NCI-H345 (cell line): ENCODE data around the gene MCL1.
A peak's percentile ranks its signal among the peaks of the same experiment; 100 is the strongest.
"Not testable (repeated sequence)": the region's sequence is repeated elsewhere in the genome, so short reads cannot be mapped to it uniquely, and the experiment has no call there.

Experiments used
- DNase-seq: peaks from one replicate; lab custom pipeline; 2025; lab: John Stamatoyannopoulos, UW

The MCL1 gene

DNA sequence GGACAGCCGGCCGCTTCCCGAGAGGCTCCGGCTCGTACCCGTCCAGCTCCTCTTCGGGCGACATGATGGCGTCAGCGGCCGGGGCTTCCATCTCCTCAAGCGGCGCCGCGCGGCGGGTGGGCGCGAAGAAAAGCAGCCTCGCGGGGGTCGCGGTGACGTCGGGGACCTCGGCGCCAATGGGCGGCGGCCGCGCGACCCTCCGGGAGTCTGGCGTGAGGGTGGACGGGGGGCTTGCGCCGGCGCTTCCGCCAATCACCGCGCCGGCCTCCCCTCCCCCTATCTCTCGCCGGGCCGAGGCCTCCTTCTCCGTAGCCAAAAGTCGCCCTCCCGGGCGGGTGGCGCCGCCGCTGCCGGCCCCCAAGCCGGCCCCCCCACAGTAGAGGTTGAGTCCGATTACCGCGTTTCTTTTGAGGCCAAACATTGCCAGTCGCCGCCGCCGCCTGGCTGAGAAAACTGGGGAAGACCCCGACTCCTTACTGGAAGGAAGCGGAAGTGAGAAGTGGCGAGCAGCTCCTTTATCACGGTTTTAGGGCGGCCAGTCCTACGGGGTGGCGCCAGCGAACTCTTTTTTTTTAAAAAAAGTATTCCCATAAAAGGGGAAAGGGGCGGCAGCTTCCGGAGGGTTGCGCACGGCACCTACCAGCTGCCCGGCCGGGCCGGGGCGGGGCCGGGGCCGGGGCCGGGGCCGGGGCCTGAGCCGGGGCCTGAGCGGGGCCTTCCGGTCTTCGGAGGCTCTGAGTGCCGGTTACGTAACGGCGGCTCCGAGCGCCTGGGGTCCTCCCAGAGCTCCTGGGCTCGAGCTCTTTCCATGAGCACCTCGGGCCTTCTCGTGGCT lies at the start of gene MCL1:
Gene MCL1, minus strand, starts transcription at position 501 of the 835 bp plus-strand sequence. Its CDS starts 80 bp downstream, at position 421.
- peak; percentile 99 for DNase-seq

DNA sequence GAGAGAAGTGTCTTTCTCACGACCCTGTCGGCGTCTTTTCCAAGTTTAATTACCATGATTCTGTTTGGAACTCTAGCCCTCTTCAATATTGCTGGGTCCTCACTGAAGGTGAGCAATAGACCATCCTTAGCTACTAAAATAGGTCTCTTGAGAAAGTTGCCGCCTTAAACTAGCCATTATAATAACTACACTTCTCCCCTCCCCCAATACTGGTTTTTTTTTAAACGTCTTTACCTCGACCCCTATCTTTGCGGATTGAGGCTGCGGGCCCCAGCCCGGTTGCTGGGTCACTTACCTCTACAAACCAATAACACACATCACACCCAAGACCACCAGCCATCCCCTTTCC lies 49.3 kb upstream of the MCL1 start:
- DNase-seq: no peak

DNA sequence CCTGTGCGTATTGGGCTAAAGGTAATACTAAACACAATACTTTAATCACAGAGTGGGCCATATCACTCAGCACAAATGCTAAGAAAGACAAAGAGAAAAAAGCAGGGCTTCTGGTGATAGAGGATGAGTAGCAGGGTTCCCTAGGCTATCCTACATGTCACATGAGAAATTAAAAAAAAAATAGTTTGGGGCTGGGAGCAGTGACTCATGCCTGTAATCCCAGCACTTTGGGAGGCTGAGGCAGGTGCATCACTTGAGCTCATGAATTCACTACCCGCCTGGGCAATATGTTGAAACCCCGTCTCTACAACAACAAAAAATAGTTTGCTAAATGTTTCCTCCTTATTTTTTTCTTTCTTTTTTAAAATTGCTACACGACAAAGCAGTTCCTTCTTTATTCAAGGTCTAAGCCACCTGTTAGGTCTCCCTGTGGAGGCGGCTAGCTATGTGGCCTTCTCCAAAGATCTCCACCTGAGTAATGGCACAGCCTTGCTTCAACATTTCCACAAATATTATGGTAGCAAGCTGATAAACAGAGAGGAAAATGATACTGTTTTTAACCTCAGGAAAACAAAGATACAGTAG lies 48.5 kb upstream of the MCL1 start:
- DNase-seq: no peak

GRCh38 chr1:150626150-150626549 lies 46.7 kb upstream of the MCL1 start:
- DNase-seq: no peak

- not testable (repeated sequence) for DNase-seq
These were observed 45.1 kb upstream of the MCL1 start for GRCh38 chr1:150624546-150624945.

- not testable (repeated sequence) for DNase-seq
These were observed 44.7 kb upstream of the MCL1 start for GRCh38 chr1:150624134-150624533.

DNA sequence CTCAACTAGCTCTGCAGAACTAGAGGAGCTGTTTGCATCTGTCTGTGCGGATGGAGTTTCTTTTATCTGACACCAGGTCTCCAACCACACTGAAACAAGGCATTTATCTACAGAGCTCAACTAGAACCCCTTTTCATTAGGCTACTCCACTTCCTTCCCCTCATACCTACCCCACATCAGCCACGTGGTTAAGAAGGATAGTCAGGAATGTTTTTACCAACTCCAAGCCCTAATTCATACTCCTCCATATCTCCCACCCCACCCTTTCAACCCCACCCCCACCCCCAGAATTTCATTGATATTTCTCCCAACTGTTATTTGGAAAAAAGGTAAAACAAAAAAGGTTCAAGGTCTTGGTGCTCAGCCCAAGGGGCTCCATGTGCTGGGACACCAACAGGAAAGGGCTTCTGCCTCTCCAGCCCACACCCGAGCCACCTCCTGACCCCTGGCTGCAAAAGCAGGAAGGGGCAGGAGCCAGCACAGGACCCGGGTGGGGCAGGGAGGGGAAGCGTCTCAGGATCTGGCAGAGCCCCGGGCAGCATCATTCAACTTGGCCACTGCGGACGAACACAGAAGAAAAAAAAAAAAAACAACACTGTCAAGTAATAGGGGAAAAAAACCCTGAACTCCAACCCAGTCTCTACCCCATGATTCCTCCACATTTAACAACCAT lies 43.0 kb upstream of the MCL1 start:
- DNase-seq: no peak

DNA sequence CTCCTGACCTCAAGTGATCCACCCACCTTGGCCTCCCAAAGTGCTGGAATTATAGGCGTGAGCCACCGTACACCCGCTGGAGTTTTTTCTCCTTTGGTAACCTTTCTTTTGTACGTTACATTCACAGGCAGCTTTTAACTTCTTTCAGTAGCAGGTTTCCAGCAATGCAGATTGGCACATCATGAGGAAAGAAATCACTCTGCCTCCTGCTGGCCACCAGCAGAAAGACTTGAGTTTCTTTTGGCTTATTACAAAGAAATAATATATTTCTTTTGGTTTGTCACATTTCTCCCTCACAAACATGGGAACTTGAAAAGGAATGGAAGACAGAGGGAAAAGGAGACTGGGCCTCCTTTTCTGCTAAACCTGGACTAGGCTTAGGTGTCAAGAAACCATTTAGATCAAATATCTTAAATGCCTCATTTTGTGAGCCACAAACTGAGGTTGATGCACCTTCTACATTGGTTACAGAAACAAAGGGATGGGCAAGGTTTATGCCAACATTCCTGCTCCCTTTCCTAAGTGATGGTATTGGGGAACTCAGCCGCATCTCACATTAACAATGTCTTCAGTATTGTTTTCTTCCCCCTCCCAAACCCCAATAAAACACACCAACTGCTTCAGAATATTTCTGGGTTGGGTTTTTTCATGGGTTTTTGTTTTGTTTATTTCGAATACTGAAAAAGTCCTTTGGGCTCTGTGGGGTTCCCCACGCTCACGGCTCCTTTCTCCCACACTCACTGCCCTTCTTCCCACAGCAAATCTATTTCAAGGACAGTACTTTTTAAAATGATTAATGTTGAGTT lies 42.3 kb upstream of the MCL1 start:
- peak; percentile 20 for DNase-seq

GRCh38 chr1:150620919-150621318 lies 41.5 kb upstream of the MCL1 start:
- no peak for DNase-seq

- DNase-seq: no peak
These were observed 40.4 kb upstream of the MCL1 start for GRCh38 chr1:150619576-150620509.

DNA sequence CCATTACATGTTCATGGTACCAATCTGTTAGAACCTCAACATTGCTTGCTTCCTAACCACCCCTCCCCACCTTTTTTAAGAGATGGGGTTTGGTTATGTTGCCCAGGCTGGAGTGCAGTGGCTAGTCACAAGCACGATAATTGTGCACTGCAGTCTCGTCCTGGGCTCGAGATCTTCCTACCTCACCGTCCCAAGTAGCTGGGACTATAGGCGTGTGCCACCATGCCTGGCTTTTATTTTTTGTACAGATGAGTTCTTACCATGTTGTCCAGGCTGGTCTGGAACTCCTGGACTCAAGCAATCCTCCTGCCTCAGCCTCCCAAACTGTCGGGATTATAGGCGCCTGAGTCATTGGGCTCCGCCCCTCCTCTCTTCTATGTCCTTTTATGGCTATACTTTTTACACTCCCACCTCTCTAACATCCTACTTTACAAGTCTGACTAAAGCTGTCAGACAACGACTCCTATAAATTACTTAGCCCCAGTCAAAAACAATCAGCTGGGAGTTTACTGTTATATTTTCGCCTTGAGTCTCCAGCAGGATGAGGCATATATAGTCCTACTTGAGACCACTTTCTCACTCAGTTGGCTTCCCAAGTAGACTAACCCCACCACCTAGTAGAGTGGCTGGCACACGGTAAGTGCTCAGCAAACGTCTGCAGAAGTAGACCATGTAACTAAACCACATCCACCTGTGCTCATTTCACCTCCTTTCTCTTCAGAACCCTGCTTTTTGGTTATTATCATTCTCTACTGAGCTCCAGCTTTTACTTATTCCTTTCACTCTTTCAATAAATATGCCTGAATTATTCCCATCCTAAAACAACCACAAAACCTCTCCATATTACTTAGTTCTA lies 36.2 kb upstream of the MCL1 start:
- no peak for DNase-seq

DNA sequence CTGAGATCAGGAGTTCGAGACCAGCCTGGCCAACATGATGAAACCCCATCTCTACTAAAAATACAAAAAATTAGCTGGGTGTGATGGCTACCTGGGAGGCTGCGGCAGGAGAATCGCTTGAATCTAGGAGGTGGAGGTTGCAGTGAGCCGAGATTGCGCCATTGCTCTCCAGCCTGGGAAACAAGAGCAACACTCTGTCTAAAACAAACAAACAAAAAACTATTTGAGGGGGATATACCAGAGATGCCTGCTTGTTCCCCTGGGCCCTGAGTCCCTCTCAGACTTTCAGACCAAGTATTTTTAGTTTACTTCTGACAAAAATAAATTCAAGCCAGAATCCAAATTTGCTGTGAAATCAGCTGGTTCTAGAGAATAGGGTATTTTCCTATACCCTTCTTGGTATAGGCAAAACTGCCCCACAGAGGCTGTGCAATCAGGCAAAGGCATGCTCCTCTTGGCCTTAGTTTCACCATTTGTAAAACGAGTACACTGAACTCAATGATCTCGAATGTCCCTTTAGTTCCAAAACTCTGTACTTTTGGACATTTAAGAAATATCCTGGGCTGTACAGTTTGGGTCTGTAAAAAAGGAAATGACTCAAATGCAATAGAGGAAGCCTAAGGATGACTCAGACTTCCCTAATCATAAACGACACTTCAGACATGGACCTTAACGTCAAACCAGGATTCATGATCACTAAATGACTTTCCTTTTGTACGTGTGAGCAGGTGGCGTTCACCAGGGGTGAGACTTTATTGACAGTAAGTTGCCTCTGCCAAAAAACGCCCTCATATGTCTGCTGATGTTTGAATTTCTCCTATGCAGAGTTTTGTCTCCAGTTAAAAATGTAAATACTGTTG lies 33.9 kb upstream of the MCL1 start:
- DNase-seq: peak; percentile 85

DNA sequence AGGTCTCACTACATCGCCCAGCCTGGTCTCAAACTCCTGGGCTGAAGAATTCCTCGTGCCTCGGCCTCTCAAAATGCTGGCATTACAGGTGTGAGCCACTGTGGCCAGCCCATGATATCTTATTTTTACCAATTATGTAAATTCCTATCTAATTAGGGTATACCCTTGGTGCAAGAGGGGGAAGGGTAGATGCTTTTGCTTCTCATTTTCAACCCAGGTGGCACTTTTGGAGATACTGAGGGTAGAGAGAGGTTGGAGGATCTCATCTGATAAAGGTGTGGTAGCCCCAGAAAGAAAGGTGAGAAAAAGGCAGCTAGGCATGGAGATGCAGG lies 32.6 kb upstream of the MCL1 start:
- no peak for DNase-seq

- DNase-seq: no peak
These were observed 31.2 kb upstream of the MCL1 start for GRCh38 chr1:150610576-150610975.

GRCh38 chr1:150609732-150610131 lies 30.3 kb upstream of the MCL1 start:
- DNase-seq: no peak

GRCh38 chr1:150606463-150607142 lies 27.2 kb upstream of the MCL1 start:
- DNase-seq: no peak

DNA sequence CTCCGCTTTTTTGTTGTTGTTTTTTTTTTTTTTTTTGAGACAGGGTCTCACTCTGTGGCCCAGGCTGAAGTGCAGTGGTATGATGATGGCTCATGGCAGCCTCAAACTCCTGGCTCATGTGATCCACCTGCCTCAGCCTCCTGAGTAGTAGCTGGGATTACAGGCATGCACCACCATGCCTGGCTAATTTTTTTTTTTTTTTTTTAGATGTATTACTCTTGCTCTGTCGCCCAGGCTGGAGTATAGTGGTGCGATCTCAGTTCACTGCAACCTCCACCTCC lies 26.0 kb upstream of the MCL1 start:
- not testable (repeated sequence) for DNase-seq

- DNase-seq: no peak
These were observed 24.8 kb upstream of the MCL1 start for GRCh38 chr1:150604226-150604588.

GRCh38 chr1:150603711-150604110 lies 24.3 kb upstream of the MCL1 start:
- no peak for DNase-seq
